GM23338 (cell line): ENCODE results near the gene SCYGR1. TPM values are rescaled to one million over a fixed set of nuclear protein-coding genes. Genes with fewer than 3 reads are reported as not detected.

Experiments used
- ATAC-seq: fragments of 200-7000 bp; cut with Tn5 transposase; 3 replicates; pipeline ENCODE4 v1.9.1; 2020
- DNase-seq: peaks from one replicate; pipeline ENCODE4 v3.0.0-alpha.2; 2015; ENCODE audit warnings: low spot score
- H2AFZ ChIP-seq: fragments of 200-600 bp; sonication (generic); 2 replicates; pipeline ENCODE4 v1.8.0; 2016; ENCODE audit warnings: antibody characterized with exemption, mild to moderate bottlenecking, moderate library complexity
- H3F3A ChIP-seq: fragments of 200-600 bp; sonication (generic); replicated peaks from 2 replicates; pipeline ENCODE4 v1.8.0; 2017; ENCODE audit warnings: antibody characterized with exemption, mixed run types, low read depth
- H3K27ac ChIP-seq: fragments of 200-600 bp; sonication (generic); 2 replicates; pipeline ENCODE4 v1.6.1; 2016; ENCODE audit warnings: low read depth
- H3K27me3 ChIP-seq: fragments of 200-600 bp; sonication (generic); 2 replicates; pipeline ENCODE4 v1.8.0; 2016; ENCODE audit warnings: mild to moderate bottlenecking, mixed run types, moderate library complexity; ENCODE audit not compliant: insufficient read depth
- H3K36me3 ChIP-seq: fragments of 200-600 bp; sonication (generic); 2 replicates; pipeline ENCODE4 v1.8.0; 2016; ENCODE audit warnings: mild to moderate bottlenecking; ENCODE audit not compliant: insufficient read depth
- H3K4me1 ChIP-seq: fragments of 200-600 bp; sonication (generic); 2 replicates; pipeline ENCODE4 v1.8.0; 2016; ENCODE audit warnings: mild to moderate bottlenecking, moderate library complexity; ENCODE audit not compliant: insufficient read depth
- H3K4me2 ChIP-seq: fragments of 200-600 bp; sonication (generic); 2 replicates; pipeline ENCODE4 v1.7.1; 2017; ENCODE audit warnings: mixed run types
- H3K4me3 ChIP-seq: fragments of 200-600 bp; sonication (generic); 2 replicates; pipeline ENCODE4 v1.6.1; 2016; ENCODE audit warnings: mixed run types
- H3K79me2 ChIP-seq: fragments of 200-600 bp; sonication (generic); replicated peaks from 2 replicates; pipeline ENCODE4 v1.8.0; 2017; ENCODE audit warnings: mild to moderate bottlenecking; ENCODE audit not compliant: insufficient read depth
- H3K9me2 ChIP-seq: fragments of 200-600 bp; sonication (generic); 2 replicates; pipeline ENCODE4 v1.8.0; 2017; ENCODE audit not compliant: insufficient read depth
- H4K20me1 ChIP-seq: fragments of 200-600 bp; sonication (generic); replicated peaks from 2 replicates; pipeline ENCODE4 v1.8.0; 2017; ENCODE audit warnings: mild to moderate bottlenecking; ENCODE audit not compliant: insufficient read depth
- H3K27ac Mint-ChIP-seq: 2 replicates; pipeline ENCODE4 v1.8.0; 2020; ENCODE audit warnings: inconsistent platforms, mild to moderate bottlenecking, moderate library complexity, mixed read lengths
- H3K27me3 Mint-ChIP-seq: 3 replicates; pipeline ENCODE4 v1.8.0; 2022; ENCODE audit warnings: low read depth, mild to moderate bottlenecking, moderate library complexity, mixed read lengths, inconsistent platforms; ENCODE audit not compliant: insufficient read depth, poor library complexity
- H3K36me3 Mint-ChIP-seq: 3 replicates; pipeline ENCODE4 v1.8.0; 2021; ENCODE audit warnings: low read depth, mild to moderate bottlenecking, inconsistent platforms, moderate library complexity, mixed read lengths
- H3K4me1 Mint-ChIP-seq: 3 replicates; pipeline ENCODE4 v1.8.0; 2020; ENCODE audit warnings: mild to moderate bottlenecking, inconsistent platforms, mixed read lengths
- H3K4me3 Mint-ChIP-seq: 3 replicates; pipeline ENCODE4 v1.8.0; 2021; ENCODE audit warnings: moderate library complexity, mild to moderate bottlenecking, inconsistent platforms, mixed read lengths
- H3K9me3 Mint-ChIP-seq: 3 replicates; pipeline ENCODE4 v1.8.0; 2020; ENCODE audit warnings: moderate library complexity, mild to moderate bottlenecking, inconsistent platforms, mixed read lengths
- CREB1 ChIP-seq: fragments of 250-450 bp; sonication (Bioruptor Pico); IDR thresholded peaks from 2 replicates; pipeline ENCODE4 v1.5.0; 2020; ENCODE audit warnings: low read depth, mild to moderate bottlenecking, moderate library complexity
- EZH2phosphoT487 ChIP-seq: fragments of 200-600 bp; sonication (generic); IDR thresholded peaks from one replicate; pipeline ENCODE4 v1.8.1; 2018; ENCODE audit warnings: antibody characterized with exemption; ENCODE audit not compliant: unreplicated experiment
- NANOG ChIP-seq: IDR thresholded peaks from 2 replicates; pipeline ENCODE4 v1.6.1; 2016; ENCODE audit warnings: antibody characterized with exemption, borderline replicate concordance
- POLR2AphosphoS5 ChIP-seq: IDR thresholded peaks from 2 replicates; pipeline ENCODE4 v1.6.1; 2016; ENCODE audit warnings: antibody characterized with exemption, low read depth
- ZNF331 ChIP-seq: fragments of 250-450 bp; sonication (Bioruptor Pico); IDR thresholded peaks from 2 replicates; pipeline ENCODE4 v1.5.0; 2020; ENCODE audit warnings: low read depth, mild to moderate bottlenecking, moderate library complexity
- polyA plus RNA-seq: library from polyadenylated mRNA; unstranded; fragments of >200 nt; fragmentation: Nextera tagmentation; extraction: Ambion mirVana; gene quantifications from 2 replicates; pipeline ENCODE4 v1.2.1, GENCODE V29; 2016
- total RNA-seq: library from RNA; depleted of rRNA; stranded (reverse); fragments of >200 nt; shearing (Covaris generic); gene quantifications from 2 replicates; pipeline ENCODE4 v1.2.3, GENCODE V29; 2014
- TF ChIP-seq, protein P1 (sequence below), 2 experiments: fragments of 200-600 bp in 1 of 2; sonication (generic) in 1 of 2; conservative IDR thresholded peaks; 2 replicates each; pipeline versions ENCODE4 v1.5.1 to v1.6.1; 2016 to 2017; ENCODE audit warnings: antibody characterized with exemption in 2 of 2, low read depth in 2 of 2, mild to moderate bottlenecking in 2 of 2, moderate library complexity in 1 of 2
- TF ChIP-seq, protein P2 (sequence below): IDR thresholded peaks from 2 replicates; pipeline ENCODE4 v1.6.1; 2016; ENCODE audit warnings: antibody characterized with exemption

SCYGR1 gene
- total and polyA plus RNA-seq, 2 experiments from 2014 or later, result not detected

DNA sequence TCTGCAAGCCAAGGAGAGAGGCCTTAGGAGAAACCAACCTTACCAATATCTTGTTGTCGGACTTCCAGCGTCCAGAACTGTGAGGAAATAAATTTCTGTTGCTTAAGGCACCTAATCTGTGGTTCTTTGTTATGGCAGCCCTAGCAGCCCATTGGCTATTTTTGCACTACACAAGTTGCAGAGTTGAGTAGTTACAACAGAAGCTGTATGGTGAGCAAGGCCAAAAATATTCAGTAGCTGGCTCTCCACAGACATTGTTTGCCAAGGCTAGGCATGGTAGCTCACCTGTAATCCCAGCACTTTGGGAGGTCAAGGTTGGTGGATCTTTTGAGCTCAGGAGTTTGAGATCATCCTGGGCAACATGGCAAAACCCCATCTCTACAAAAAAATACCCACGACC is 27.1 kb upstream of the SCYGR1 start (continued):
- no peak for TF ChIP-seq CREB1
- no peak for TF ChIP-seq POLR2AphosphoS5
- TF ChIP-seq, protein P1, sequence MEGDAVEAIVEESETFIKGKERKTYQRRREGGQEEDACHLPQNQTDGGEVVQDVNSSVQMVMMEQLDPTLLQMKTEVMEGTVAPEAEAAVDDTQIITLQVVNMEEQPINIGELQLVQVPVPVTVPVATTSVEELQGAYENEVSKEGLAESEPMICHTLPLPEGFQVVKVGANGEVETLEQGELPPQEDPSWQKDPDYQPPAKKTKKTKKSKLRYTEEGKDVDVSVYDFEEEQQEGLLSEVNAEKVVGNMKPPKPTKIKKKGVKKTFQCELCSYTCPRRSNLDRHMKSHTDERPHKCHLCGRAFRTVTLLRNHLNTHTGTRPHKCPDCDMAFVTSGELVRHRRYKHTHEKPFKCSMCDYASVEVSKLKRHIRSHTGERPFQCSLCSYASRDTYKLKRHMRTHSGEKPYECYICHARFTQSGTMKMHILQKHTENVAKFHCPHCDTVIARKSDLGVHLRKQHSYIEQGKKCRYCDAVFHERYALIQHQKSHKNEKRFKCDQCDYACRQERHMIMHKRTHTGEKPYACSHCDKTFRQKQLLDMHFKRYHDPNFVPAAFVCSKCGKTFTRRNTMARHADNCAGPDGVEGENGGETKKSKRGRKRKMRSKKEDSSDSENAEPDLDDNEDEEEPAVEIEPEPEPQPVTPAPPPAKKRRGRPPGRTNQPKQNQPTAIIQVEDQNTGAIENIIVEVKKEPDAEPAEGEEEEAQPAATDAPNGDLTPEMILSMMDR (conservative IDR thresholded peaks at IDR 0.05; ENCODE audit: low read depth in 2 of 2), result no peak

DNA sequence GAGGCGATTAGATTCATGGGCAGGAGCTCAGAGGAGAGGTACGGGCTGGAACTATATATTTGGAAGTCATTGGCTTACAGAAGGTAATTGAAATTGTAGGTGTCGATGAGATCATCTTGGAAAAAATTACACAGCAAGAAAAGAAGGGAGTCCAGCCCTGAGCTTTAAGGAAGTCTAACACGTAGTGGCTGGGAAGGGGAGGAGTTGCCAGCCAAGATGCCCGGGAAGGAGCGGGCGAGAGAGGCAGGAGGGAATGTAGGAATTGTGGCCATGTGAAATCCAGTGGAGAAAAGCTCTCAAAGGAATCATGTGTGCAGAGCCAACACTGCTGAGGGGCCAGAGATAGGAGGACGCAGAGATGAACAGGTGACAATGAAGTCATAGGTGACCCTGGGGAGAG is 25.6 kb upstream of the SCYGR1 start:
- Histone ChIP-seq H3F3A (no peaks in the 10 kb centered on the region), H2AFZ (no peak overlapping the region), H3K79me2 (no peaks in the 10 kb centered on the region), H3K4me3 (no peak overlapping the region), H3K4me2 (no peak overlapping the region), H3K9me2 (no peaks in the 10 kb centered on the region), H3K27me3 (no peaks in the 10 kb centered on the region), H4K20me1 (no peaks in the 10 kb centered on the region), H3K27ac (no peak overlapping the region), H3K36me3 (no peaks in the 10 kb centered on the region), H3K4me1 (no peaks in the 10 kb centered on the region)
- Mint-ChIP-seq H3K27me3 (no peaks in the 10 kb centered on the region), H3K9me3 (no peaks in the 10 kb centered on the region), H3K36me3 (no peaks in the 10 kb centered on the region), H3K4me3 (no peak overlapping the region), H3K4me1 (peaks cover 5% of the 10 kb centered on the region; the same call in 2 of the 3 replicates), H3K27ac (no peak overlapping the region)
- no peak for DNase-seq
- no peak for ATAC-seq
- TF ChIP-seq EZH2phosphoT487 (no peak), CREB1 (no peak), ZNF331 (CRISPR knock-in tag) (no peak)
- TF ChIP-seq, protein P1 (conservative IDR thresholded peaks at IDR 0.05; ENCODE audit: low read depth in 2 of 2), result no peak

DNA sequence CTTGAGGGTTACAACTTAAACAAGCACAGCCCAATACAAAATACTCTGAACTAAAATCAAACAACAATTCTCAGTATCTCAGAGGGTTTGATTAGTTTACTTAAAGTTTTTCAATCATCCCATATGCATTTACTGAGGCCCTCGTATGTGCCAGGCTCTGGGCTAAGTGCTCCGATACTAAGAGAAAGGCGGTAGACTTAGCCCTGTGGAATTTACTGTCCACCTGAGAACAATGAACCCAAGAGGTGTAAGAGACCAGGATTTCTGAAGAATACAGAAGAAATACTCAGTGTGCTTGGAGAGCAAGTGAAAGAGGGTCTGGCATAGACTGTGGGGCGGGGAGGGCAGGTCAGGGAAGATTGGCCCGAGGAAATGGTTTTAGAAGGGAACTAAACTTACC is 25.1 kb upstream of the SCYGR1 start:
- H3K27ac Mint-ChIP-seq, result no peak overlapping the region
- TF ChIP-seq NANOG (no peak), POLR2AphosphoS5 (no peak)
- TF ChIP-seq, protein P2, sequence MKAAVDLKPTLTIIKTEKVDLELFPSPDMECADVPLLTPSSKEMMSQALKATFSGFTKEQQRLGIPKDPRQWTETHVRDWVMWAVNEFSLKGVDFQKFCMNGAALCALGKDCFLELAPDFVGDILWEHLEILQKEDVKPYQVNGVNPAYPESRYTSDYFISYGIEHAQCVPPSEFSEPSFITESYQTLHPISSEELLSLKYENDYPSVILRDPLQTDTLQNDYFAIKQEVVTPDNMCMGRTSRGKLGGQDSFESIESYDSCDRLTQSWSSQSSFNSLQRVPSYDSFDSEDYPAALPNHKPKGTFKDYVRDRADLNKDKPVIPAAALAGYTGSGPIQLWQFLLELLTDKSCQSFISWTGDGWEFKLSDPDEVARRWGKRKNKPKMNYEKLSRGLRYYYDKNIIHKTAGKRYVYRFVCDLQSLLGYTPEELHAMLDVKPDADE, result no peak
- TF ChIP-seq, protein P1 (conservative IDR thresholded peaks at IDR 0.05; ENCODE audit: low read depth in 2 of 2), result no peak

More for the DNA sequence above, 25.1 kb upstream of the SCYGR1 start:
- Mint-ChIP-seq H3K27me3 (no peaks in the 10 kb centered on the region), H3K4me1 (peaks cover 5% of the 10 kb centered on the region; the same call in 2 of the 3 replicates), H3K4me3 (no peak overlapping the region), H3K36me3 (no peaks in the 10 kb centered on the region), H3K9me3 (no peaks in the 10 kb centered on the region)
- DNase-seq (no peak), ATAC-seq (no peak)
- Histone ChIP-seq H2AFZ (no peak overlapping the region), H3K36me3 (no peaks in the 10 kb centered on the region), H3K79me2 (no peaks in the 10 kb centered on the region), H3K4me2 (no peak overlapping the region), H3K27ac (no peak overlapping the region), H3K4me3 (no peak overlapping the region), H4K20me1 (no peaks in the 10 kb centered on the region), H3K9me2 (no peaks in the 10 kb centered on the region), H3K4me1 (no peaks in the 10 kb centered on the region), H3K27me3 (no peaks in the 10 kb centered on the region), H3F3A (no peaks in the 10 kb centered on the region)
